DND-41 (cell line): ENCODE results near the gene PSAP.

Source experiments
- ATAC-seq: fragments of 200-7000 bp; cut with Tn5 transposase; 3 replicates; pipeline ENCODE4 v1.9.1; 2021; ENCODE audit warnings: low read depth; ENCODE audit not compliant: insufficient read depth
- DNase-seq: peaks from one replicate; pipeline ENCODE4 v3.0.0-alpha.2; 2020
- H2AFZ ChIP-seq: 2 replicates; pipeline ENCODE4 v1.6.0; 2012; ENCODE audit warnings: low read depth, low read length
- H3K27ac ChIP-seq: 2 replicates; pipeline ENCODE4 v1.5.1; 2012; ENCODE audit warnings: low read length, inconsistent platforms
- H3K27me3 ChIP-seq: fragments of 200-600 bp; sonication (generic); 2 replicates; pipeline ENCODE4 v1.6.0; 2012; ENCODE audit warnings: low read length, mild to moderate bottlenecking, inconsistent platforms; ENCODE audit not compliant: insufficient read depth, poor library complexity
- H3K36me3 ChIP-seq: 2 replicates; pipeline ENCODE4 v1.5.1; 2012; ENCODE audit warnings: low read length, inconsistent platforms; ENCODE audit not compliant: insufficient read depth
- H3K4me1 ChIP-seq: 2 replicates; pipeline ENCODE4 v1.5.1; 2012; ENCODE audit warnings: mild to moderate bottlenecking, low read length; ENCODE audit not compliant: insufficient read depth
- H3K4me2 ChIP-seq: 2 replicates; pipeline ENCODE4 v1.6.0; 2012; ENCODE audit warnings: mild to moderate bottlenecking, moderate library complexity, low read length, inconsistent platforms; ENCODE audit not compliant: insufficient read depth
- H3K4me3 ChIP-seq, 2 experiments: fragments of 200-600 bp in 1 of 2; shearing (Covaris generic) in 1 of 2; 2 replicates each; pipeline ENCODE4 v1.5.1; 2012 to 2016; ENCODE audit warnings: inconsistent platforms in 2 of 2, low read length in 2 of 2, mild to moderate bottlenecking in 2 of 2, low read depth in 1 of 2, moderate library complexity in 1 of 2
- H3K79me2 ChIP-seq: 2 replicates; pipeline ENCODE4 v1.6.0; 2012; ENCODE audit warnings: low read length, inconsistent platforms; ENCODE audit not compliant: insufficient read depth
- H3K9ac ChIP-seq: 2 replicates; pipeline ENCODE4 v1.6.0; 2012; ENCODE audit warnings: low read depth, mild to moderate bottlenecking, inconsistent platforms, low read length, moderate library complexity
- H3K9me3 ChIP-seq: 2 replicates; pipeline ENCODE4 v1.5.1; 2012; ENCODE audit warnings: low read length, moderate library complexity, mild to moderate bottlenecking, inconsistent platforms; ENCODE audit not compliant: insufficient read depth, severe bottlenecking
- H4K20me1 ChIP-seq: 2 replicates; pipeline ENCODE4 v1.6.0; 2012; ENCODE audit warnings: low read length; ENCODE audit not compliant: insufficient read depth
- EZH2 ChIP-seq: IDR thresholded peaks from 3 replicates; pipeline ENCODE4 v1.6.1; 2012; ENCODE audit warnings: borderline replicate concordance, low read depth, mild to moderate bottlenecking, moderate library complexity, low read length, inconsistent platforms; ENCODE audit not compliant: severe bottlenecking
- TF ChIP-seq, protein P1 (sequence below): IDR thresholded peaks from 2 replicates; pipeline ENCODE4 v1.5.1; 2012; ENCODE audit warnings: borderline replicate concordance, low read length, moderate library complexity, mild to moderate bottlenecking; ENCODE audit not compliant: poor library complexity, severe bottlenecking; ENCODE audit errors: extremely low read depth

The PSAP gene

DNA sequence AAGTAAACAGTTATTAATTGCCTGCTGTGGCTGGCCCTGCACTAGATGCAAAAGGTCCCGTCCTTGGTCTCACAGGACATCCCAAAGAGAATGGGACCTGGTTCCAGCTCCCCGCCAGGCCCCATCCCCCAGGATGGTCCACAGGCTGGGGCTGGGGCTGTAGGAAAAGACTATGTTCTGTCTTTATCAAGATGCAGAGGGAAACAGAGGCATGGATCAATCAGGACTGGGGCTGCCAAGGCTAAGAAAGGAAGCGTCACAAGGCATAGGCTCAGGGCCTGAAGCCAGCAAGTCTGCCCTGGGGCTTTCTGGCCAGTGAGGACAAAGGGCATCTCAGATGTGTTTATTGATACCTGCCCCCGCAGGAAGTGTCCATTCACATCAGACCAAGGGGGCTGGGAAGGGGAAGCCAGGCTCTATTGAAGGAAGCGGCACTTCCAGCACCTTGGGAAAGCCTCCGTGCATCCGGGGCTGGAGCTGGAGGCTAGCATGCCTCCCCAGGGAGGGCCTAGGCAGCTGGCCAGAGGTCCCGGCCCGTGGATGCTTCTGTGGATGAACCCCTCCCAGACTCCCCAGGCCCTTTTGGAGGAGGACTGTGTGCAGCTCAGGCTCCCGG is 83.5 kb downstream of the PSAP start:
- Histone ChIP-seq H3K79me2 (peaks cover 4% of the 10 kb centered on the region; the same call in 1 of the 2 replicates), H2AFZ (no peak overlapping the region), H3K27ac (no peak overlapping the region; the same call in 1 of the 2 replicates), H3K9ac (no peak overlapping the region), H3K9me3 (no peaks in the 10 kb centered on the region), H3K4me2 (no peak overlapping the region), H4K20me1 (no peaks in the 10 kb centered on the region), H3K4me3 (no peak overlapping the region), H3K4me1 (peaks cover 43% of the 10 kb centered on the region), H3K27me3 (no peaks in the 10 kb centered on the region), H3K36me3 (no peaks in the 10 kb centered on the region)
- ATAC-seq: no peak
- TF ChIP-seq, protein P1, sequence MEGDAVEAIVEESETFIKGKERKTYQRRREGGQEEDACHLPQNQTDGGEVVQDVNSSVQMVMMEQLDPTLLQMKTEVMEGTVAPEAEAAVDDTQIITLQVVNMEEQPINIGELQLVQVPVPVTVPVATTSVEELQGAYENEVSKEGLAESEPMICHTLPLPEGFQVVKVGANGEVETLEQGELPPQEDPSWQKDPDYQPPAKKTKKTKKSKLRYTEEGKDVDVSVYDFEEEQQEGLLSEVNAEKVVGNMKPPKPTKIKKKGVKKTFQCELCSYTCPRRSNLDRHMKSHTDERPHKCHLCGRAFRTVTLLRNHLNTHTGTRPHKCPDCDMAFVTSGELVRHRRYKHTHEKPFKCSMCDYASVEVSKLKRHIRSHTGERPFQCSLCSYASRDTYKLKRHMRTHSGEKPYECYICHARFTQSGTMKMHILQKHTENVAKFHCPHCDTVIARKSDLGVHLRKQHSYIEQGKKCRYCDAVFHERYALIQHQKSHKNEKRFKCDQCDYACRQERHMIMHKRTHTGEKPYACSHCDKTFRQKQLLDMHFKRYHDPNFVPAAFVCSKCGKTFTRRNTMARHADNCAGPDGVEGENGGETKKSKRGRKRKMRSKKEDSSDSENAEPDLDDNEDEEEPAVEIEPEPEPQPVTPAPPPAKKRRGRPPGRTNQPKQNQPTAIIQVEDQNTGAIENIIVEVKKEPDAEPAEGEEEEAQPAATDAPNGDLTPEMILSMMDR: no peak
- no peak for TF ChIP-seq EZH2
- no peak for DNase-seq

DNA sequence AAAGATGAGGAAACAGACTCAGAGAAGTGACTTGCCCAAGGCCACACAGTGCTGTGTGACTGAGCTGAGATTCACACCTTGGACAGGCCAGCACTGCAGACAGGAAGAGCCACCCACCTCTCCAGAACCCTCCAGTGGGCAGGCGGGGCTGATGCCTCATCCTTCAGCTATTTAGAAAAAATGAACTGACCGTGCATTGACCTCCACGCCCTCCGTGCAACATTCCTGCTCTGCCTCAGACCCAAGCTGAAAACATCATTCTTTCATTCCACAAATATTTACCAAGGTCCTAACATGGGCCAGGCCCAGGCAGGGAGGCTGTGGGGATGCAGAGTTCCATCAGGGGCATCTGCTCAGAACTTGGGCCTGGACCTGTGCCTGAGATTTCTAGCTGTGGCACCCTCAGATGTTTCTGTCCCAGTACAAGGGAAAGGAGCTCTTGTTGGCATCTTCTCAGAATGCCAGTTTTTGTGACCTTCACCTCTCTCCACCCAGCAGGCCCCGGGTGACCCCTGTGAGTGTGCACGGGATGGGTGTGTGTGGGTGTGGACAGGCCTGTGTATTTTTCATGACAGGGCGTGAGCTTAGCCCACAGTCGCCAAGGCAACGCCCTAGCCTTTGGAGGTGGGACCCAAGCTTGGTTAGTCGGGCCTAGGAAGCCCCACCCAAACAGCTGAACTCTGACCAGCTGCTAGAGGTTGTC is 84.2 kb downstream of the PSAP start:
- H3K27ac ChIP-seq: no peak overlapping the region
- no peak for DNase-seq
- no peak for ATAC-seq

More for the DNA sequence above, 84.2 kb downstream of the PSAP start:
- Histone ChIP-seq H3K79me2 (no peaks in the 10 kb centered on the region), H3K36me3 (no peaks in the 10 kb centered on the region; the same call in 1 of the 2 replicates), H3K27me3 (no peaks in the 10 kb centered on the region), H3K4me3 (no peak overlapping the region), H3K4me1 (peaks cover 37% of the 10 kb centered on the region), H4K20me1 (0 out of 2 replicates have a peak, but pooled peaks cover under 1% of the 10 kb centered on the region), H3K4me2 (no peak overlapping the region), H3K9ac (no peak overlapping the region), H3K9me3 (no peaks in the 10 kb centered on the region), H2AFZ (no peak overlapping the region)
- TF ChIP-seq EZH2: no peak
- TF ChIP-seq, protein P1: no peak
